Right hindlimb (tissue), 1 donor: ENCODE results near the gene PGC.
"Not testable (repeated sequence)": the region's sequence is repeated elsewhere in the genome, so short reads cannot be mapped to it uniquely, and the experiment has no call there.

Experiments used
- DNase-seq: peaks from one replicate; pipeline ENCODE4 v3.0.0-alpha.2; 2018

The PGC gene

GRCh38 chr6:41774841-41775240 is 27.6 kb upstream of the PGC start:
- DNase-seq: no peak

- DNase-seq: no peak
These were observed 24.1 kb upstream of the PGC start for GRCh38 chr6:41771058-41771983.

GRCh38 chr6:41770381-41771057 is 23.3 kb upstream of the PGC start:
- no peak for DNase-seq

GRCh38 chr6:41769376-41769775 is 22.2 kb upstream of the PGC start:
- no peak for DNase-seq

GRCh38 chr6:41768545-41769308 is 21.5 kb upstream of the PGC start:
- no peak for DNase-seq

DNA sequence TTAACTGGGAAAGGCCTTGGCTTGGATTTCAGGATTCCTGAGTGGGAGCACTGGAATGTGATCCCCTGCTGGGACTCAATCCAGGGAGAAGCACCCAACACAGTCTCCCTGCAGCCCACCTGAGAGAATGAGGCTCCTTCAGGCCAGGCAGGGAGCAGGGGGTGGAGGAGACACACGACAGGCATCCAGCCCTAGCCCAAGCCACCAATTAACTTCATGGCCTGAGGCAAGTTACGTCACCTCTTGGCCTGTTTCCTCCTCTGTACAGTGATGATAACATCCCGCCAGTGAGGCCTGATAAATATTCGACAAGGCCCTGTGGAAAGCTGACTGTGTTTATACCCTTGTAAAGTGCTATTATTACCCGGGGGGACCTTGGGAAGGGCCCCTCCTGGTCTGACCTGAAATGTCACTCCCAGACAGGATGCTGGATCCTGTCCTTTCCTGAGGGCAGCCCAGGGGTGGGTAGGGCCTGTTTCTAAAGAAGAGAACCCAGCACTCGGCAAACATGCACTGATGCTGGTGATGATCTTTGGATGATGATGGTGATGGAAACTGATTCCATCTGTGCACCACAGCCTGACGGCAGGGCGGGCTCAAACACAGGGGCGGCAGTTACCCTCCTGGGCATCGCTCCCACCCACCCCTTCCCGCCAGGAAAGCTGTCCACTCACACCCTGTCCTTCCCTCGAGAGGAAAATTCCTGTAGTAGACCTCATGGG is 20.1 kb upstream of the PGC start:
- DNase-seq: no peak

- not testable (repeated sequence) for DNase-seq
These were observed 19.0 kb upstream of the PGC start for GRCh38 chr6:41766043-41766664.

- DNase-seq: no peak
These were observed 16.3 kb upstream of the PGC start for GRCh38 chr6:41763470-41763869.

- DNase-seq: no peak
These were observed 12.8 kb upstream of the PGC start for GRCh38 chr6:41759905-41760579.

DNA sequence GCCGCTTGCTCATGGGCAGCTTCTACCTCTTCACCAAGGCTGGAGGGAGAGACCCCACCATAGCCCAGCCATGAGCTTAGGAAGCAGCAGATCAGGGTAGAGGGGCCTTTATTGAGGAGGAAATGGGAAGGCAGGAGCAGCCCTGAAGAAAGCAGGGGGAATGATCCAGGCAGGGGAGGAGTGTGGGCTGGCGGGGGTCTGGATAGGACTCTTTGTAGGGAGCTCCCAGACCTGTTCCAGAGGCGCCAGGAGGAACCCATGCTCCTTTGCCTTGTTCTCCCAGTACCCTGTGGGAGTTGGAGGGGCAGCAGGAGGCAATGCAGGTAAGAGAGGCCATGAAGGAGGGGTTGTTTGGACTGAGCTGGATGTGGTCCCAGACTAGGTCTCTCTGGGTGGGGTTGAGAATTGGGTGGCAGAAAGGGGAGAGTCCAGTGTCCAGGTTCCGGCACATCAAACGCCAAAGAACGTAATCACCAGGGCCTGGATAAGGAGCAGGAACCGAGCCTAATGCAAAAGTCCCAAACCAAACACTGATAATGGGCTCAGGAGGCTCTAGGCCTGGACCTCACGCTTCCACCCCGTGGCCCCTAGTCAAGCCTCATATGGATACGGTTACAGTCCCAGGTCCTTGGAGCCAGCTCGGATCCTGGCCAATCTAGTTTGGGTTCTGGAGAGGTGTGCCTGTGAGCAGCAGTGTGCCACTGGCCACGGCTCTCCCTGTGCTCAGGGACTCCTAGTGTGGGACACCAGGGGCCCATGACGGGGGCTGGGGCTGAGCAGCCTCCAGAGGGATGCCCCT is 12.1 kb upstream of the PGC start:
- DNase-seq: no peak

DNA sequence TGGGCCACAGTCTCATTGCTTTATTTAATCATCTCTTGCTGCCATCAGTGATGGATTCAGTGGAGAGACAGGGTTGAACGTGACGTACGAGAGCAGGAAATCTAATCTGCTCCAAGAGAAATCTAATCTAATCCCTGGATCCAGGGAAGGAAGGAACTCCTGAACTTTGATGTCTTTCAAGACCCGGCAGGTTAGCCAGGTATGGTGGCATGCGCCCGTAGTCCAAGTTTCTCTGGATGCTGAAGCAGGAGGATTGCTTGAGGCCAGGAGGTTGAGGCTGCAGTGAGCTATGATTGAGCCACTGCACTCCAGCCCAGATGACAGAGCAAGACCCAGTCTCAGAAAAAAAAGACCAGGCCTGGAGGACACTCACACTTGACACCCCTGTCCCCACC is 11.4 kb upstream of the PGC start:
- no peak for DNase-seq

GRCh38 chr6:41757931-41758640 is 10.9 kb upstream of the PGC start:
- no peak for DNase-seq

DNA sequence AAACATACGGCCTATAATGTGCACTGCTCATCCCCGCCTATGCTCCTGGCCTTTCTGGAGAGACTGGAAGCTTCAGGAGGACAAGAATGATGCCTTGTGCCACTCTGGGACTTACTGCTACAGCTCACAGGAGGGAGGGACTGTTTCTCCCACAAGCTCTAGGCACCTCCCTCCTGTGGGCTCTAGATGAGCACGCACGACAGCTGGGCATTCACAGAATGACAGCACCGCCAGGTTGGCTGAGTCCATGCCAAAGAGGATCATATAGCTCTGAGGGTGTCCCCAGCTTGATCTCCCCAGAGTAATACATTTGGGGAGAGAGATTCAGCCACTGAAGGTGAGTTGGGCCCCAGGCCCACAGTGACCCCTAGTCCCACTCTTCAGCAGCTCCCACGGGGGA is 10.1 kb upstream of the PGC start:
- no peak for DNase-seq

- DNase-seq: no peak
These were observed 9.2 kb upstream of the PGC start for GRCh38 chr6:41756354-41756753.

DNA sequence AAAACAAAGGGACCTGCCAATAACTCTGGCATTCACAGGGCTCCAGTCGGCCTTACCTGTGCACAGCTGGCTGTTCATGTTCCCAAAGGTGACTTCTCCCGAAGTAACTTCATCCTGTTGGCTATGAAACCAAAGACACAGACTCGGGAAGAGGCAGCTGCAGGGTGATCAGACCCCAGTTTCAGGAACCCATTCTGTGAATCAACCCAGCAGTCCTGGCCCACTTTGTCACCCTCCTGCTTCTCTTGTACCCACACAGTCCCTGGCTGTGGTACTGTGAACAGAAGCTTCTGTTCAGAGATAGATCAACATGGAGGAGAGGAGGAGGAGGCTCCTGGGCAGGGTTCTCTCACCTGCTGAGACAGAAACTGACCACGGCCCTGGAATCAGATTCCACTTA is 8.7 kb upstream of the PGC start:
- DNase-seq: no peak

- DNase-seq: no peak
These were observed 3.2 kb upstream of the PGC start for GRCh38 chr6:41750374-41750773.

GRCh38 chr6:41748542-41748941 is 1.3 kb upstream of the PGC start:
- DNase-seq: no peak

- DNase-seq: no peak
These were observed 893 bp upstream of the PGC start for GRCh38 chr6:41748102-41748477.

DNA sequence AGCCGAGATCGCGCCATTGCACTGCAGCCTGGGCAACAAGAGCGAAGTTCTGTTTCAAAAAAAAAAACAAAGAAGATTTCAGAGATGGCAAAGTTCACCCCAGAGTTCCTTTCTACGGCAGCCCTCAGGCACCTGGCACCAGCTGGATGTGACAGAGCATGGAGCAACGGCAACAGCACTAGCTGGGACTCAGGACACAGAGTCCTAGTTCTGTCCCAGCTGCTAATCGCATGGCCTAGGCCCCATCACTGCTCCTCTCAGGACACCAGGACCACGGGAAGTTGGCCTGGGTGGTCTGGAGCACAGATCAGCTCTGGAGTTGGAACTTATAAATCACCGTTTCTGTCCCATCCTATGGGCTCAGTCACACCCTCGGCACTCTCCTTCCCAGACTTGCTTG is 1.1 kb downstream of the PGC start:
- DNase-seq: no peak

DNA sequence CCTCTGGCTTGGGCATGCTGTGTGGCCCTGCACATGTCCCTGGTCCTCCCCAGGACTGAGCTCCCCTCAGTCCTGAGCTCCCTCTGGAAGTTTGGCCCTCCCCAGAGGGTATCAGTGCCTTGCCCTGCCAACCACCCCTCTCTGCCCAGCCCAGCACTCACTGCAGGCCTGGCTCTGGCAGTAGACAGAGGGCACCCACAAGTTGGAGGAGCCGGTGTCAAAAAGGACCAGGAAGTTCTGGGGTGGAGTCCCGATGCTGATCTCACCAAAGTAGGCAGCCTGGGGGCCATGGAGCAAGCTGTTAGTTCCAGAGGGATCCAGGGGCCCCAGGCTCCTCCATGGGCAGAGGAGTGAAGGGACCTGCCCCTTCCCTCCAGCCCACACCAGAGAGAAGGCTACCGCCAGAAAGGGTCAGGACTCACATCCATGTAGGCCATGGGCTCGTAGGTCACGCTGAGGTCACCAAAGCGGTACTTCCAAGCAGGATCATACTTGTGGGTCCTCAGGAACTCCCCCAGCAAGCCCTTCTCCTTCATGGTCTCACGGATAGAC is 2.9 kb downstream of the PGC start:
- no peak for DNase-seq
